ENCODE data around the gene CCL2.

CCL2 gene

GRCh38 chr17:34241062-34241461, 14.0 kb upstream of the CCL2 start:
- TF ChIP-seq ZFX (IDR thresholded peaks at IDR 0.05) (no peak), CTCF (conservative IDR thresholded peaks at IDR 0.05) (no peak)
- H3K27ac ChIP-seq: no peak overlapping the region

- no peak for TF ChIP-seq CTCF (conservative IDR thresholded peaks at IDR 0.05)
- no peak overlapping the region for H3K27ac ChIP-seq
These were observed 12.3 kb upstream of the CCL2 start for GRCh38 chr17:34242587-34243363.

- H3K27ac ChIP-seq: no peak overlapping the region
- TF ChIP-seq CTCF (conservative IDR thresholded peaks at IDR 0.05) (no peak), ZFX (IDR thresholded peaks at IDR 0.05) (no peak)
These were observed 11.4 kb upstream of the CCL2 start for GRCh38 chr17:34243364-34244320.

GRCh38 chr17:34245351-34245905, 9.7 kb upstream of the CCL2 start:
- H3K27ac ChIP-seq: no peak overlapping the region
- no peak for TF ChIP-seq ZFX (IDR thresholded peaks at IDR 0.05)
- no peak for TF ChIP-seq CTCF (conservative IDR thresholded peaks at IDR 0.05)

GRCh38 chr17:34246446-34246845, 8.6 kb upstream of the CCL2 start:
- TF ChIP-seq ZFX (IDR thresholded peaks at IDR 0.05) (no peak), CTCF (conservative IDR thresholded peaks at IDR 0.05) (no peak)
- no peak overlapping the region for H3K27ac ChIP-seq

GRCh38 chr17:34246881-34247280, 8.2 kb upstream of the CCL2 start:
- TF ChIP-seq CTCF (conservative IDR thresholded peaks at IDR 0.05) (no peak), ZFX (IDR thresholded peaks at IDR 0.05) (no peak)
- H3K27ac ChIP-seq: no peak overlapping the region
